HUDEP-2 (cell line): Measurements from ENCODE around the gene BRD4.

ENCODE experiments used
- DNase-seq, 76 experiments: peaks; one replicate each; lab custom pipeline; 2025; ENCODE audit not compliant: unreplicated experiment in 76 of 76; lab: John Stamatoyannopoulos, UW

BRD4 gene

GRCh38 chr19:15317392-15318071, 14.8 kb downstream of the BRD4 start:
- no peak for DNase-seq

DNA sequence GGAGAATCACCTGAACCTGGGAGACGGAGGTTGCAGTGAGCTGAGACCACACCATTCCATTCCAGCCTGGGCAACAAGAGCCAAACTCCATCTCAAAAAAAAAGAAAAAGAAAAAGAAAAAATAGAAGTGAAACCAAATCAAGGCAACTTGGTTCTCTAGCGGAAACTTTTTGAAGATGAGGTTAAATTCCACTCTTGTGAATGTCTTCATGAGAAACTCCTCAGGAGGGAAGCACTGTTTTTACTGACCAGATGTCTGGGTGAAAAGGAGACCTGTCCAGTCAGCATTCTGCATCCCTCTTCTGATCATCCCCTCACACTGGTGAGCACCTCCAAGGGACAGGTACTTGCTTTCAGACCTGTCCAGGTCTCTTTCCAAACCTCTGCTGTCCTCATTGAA, 15.8 kb downstream of the BRD4 start:
- DNase-seq = no peak

GRCh38 chr19:15315101-15315500, 17.2 kb downstream of the BRD4 start:
- no peak for DNase-seq

DNA sequence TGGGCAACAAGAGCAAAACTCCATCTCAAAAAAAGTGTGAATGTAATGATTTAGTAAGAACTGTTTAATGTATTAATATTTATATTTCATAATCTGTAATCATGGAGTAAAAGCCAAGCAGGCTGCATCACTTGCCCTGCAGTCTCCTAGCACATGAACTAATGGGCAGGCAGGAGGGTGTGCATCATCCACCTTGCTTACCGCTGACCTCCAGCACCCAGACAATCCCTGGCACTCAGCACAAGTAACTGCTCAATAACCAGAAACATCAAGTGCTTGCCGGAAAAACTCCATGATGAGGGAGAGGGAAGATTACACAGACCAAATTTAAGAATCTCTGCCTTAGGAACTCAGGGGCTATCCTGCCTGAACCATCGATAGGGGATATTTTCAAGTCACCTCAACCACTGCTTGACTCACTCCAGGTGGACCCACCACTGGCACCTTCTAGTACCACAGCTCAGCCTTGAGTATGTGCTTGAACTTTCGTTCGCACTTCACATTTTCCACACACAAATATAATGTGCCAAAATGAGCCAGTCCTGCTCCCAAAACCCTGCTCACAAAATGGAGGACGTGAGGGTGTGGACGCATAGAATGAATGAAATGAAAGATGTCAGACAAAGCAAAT, 18.6 kb downstream of the BRD4 start:
- no peak for DNase-seq

DNA sequence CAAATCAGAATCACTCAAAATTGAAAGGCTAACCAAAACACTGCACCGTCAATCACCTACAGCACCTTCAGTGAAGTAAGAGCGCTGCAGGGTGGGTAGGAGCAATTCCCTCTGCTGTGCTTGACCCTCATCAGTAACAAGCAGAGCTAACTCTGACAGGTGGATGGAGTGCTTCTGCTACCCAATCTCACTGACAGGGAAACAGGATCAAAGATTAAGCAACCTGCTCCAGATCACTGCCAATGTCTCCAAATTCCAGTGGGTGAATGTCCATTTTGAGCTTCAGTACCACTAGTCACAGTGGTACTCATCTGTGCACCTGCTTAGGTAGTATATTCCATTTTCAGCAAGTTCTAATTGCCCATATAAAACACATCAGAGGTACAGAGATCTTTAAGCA, 25.2 kb downstream of the BRD4 start:
- DNase-seq = no peak

DNA sequence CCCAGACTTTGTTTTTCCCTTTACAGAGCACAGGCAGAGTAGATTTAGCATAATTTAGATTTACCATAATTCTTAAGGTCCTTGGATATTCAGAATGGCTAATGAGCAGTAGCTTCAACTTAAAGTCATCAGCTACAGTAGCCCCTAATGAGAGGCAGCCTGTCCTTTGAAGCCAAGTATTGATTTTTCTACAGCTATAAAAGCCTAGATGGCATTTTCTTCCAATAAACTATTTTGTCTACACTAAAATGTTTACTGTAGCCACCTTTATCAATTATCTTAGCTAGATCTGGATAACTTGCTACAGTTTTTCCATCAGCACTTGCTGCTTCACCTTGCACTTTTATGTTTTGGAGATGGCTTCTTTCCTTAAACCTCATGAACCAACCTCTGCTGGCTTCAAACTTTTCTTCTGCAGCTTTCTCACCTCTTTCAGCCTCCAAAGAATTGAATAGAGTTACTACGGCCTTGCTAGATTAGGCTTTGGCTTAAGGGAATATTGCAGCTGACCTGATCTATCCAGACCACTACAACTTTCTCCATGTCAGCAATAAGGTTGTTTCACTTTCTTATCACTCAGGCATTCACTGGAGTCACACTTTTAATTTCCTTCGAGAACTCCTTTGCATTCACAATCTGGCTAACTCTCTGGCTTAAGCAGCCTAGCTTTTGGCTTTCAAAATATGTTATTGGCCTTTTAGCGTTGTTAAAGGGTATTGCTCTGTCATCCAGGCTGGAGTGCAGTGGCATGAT, 26.6 kb downstream of the BRD4 start:
- DNase-seq = no peak

DNA sequence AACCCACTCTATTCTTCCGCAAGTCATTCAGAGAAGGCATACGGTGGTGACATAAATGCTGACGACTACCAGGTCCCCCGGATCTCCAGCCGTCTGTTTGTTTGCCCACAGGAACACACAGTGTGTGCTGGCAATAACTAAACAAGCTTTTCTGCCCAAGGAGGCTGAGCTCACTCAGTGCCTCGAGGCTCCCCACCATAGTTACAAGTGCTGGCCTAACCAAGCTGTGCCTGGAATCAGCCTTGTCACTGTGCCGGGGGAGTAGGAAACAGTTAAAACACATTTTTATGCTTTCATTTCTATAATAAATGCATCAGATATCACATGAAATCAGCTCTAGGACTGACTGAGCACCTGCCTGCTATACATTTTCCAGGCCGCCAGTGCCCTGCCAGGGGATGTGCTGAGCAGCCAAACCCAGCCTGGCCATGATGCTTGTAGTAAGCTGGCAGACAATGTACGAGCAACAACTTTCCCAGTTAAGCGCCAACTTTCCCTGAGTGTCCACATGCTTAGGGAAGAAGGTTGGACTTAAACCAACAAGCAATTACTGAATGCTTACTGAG, 28.1 kb downstream of the BRD4 start:
- no peak for DNase-seq

GRCh38 chr19:15303105-15303780, 29.1 kb downstream of the BRD4 start:
- DNase-seq = no peak

GRCh38 chr19:15300533-15301197, 31.7 kb downstream of the BRD4 start:
- DNase-seq = no peak

- DNase-seq = no peak
These were observed 32.5 kb downstream of the BRD4 start for GRCh38 chr19:15299568-15300409.

GRCh38 chr19:15298847-15299567, 33.3 kb downstream of the BRD4 start:
- no peak for DNase-seq

- DNase-seq = no peak
These were observed 34.7 kb downstream of the BRD4 start for GRCh38 chr19:15297416-15298224.

DNA sequence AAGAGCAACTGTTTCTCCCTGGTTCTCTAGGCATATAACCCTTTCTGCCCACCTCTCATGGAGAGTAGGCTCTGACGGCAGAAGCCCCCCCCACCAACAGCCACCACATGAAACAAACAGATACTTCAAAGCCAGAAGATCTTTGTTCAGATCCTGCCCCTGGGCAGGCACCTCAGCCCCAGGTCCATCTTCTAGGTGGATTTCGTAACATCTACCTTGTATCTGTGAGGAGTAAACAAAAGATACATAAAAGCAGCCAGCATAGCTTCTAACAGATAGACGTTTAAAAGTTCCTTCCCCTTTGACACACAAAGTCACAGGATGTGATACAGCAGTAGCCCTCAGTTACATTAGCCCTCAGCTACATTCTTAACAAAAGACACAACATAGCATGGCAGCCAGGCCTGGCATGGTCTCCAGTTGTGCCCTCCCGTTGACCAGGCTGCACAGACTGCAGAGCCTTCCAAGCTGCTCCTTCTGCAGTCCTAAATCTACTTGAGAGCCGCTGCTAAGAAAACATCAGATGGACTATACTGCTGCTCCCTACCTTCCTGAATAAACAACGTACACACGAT, 35.4 kb downstream of the BRD4 start:
- no peak for DNase-seq

DNA sequence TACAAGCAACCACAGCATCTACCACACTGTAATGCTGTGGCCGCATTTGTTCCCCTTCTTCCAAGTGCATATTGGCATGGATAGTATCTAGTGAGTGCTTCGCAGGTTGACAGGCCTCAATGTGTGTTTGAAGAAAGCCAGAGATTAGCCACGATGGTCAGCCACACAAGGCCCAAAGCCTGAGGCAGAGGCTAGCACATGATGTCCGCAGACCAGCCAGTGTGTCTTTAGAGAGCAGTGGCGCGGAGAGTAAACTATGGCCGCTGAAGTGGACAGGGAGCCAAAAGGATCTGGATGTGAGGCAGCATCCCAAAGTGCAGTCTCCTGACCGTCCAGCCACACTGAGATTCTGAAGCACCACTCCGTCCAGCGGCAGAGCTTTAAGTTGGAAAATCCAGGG, 36.0 kb downstream of the BRD4 start:
- no peak for DNase-seq

GRCh38 chr19:15294561-15294990, 37.8 kb downstream of the BRD4 start:
- peak in 72 of 76 experiments; percentile 43 to 91 (median 78) for DNase-seq

DNA sequence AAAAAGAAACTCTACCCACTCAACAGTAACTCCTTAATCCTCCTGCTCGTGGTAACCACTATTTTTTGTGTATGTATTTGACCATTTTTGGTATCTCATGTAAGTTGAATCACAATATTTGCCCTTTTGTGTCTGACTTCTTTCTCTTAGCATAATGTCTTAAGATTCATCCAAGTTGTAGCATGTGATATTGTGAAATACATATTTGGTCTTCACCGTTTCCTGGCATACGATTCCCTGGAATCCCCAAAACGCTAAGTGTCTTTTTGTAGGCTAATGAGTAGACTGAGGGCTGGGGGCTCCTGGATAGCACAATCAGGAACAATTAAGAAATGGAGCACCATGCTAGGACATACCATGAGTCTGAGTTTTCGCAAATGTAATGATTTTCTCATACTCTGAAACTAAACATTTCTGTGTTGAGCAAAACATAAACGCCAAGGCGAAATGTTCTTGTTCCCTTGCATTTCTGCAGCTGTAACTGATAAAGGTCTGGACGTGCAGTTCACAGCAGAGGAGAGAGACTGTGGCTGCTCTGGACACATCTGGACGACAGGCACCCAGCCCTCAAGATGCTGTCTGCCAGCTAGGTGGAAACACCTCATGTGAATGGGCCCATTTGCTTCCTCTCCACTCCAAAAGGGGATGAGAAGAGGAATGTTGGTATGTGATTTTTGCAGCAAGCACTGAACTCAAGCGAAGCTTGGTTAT, 38.4 kb downstream of the BRD4 start:
- peak in 28 of 76 experiments; percentile 14 to 75 (median 49) for DNase-seq
